ENCODE data around the gene FAM24A.
"Not testable (repeated sequence)": the region's sequence is repeated elsewhere in the genome, so short reads cannot be mapped to it uniquely, and the experiment has no call there.

Gene FAM24A

GRCh38 chr10:122910310-122910709, at the start of gene FAM24A:
TSS of gene FAM24A (plus strand) at chr10:122910610. CDS start at chr10:122911635, 1,025 bp downstream.
- in situ Hi-C loops (cut with MboI; ENCODE audit: low sequenced_read_pairs) = no loop called here

GRCh38 chr10:122861711-122862161, 48.7 kb upstream of the FAM24A start:
- in situ Hi-C loops (cut with MboI; ENCODE audit: low sequenced_read_pairs) = no loop called here

- in situ Hi-C loops (cut with MboI; ENCODE audit: low sequenced_read_pairs) = no loop called here
Measured at GRCh38 chr10:122863216-122864193, 46.9 kb upstream of the FAM24A start.

GRCh38 chr10:122864194-122864592, 46.2 kb upstream of the FAM24A start:
- in situ Hi-C loops (cut with MboI; ENCODE audit: low sequenced_read_pairs) = no loop called here

- in situ Hi-C loops (cut with MboI; ENCODE audit: low sequenced_read_pairs) = no loop called here
Measured at GRCh38 chr10:122864901-122865300, 45.5 kb upstream of the FAM24A start.

GRCh38 chr10:122866757-122867482, 43.5 kb upstream of the FAM24A start:
- in situ Hi-C loops (cut with MboI; ENCODE audit: low sequenced_read_pairs) = not testable (repeated sequence)

- in situ Hi-C loops (cut with MboI; ENCODE audit: low sequenced_read_pairs) = not testable (repeated sequence)
Measured at GRCh38 chr10:122868768-122869167, 41.6 kb upstream of the FAM24A start.

GRCh38 chr10:122871947-122872346, 38.5 kb upstream of the FAM24A start:
- in situ Hi-C loops (cut with MboI; ENCODE audit: low sequenced_read_pairs) = not testable (repeated sequence)

- in situ Hi-C loops (cut with MboI; ENCODE audit: low sequenced_read_pairs) = no loop called here
Measured at GRCh38 chr10:122875843-122876466, 34.5 kb upstream of the FAM24A start.

- in situ Hi-C loops (cut with MboI; ENCODE audit: low sequenced_read_pairs) = no loop called here
Measured at GRCh38 chr10:122876467-122876855, 33.9 kb upstream of the FAM24A start.

GRCh38 chr10:122877264-122877663, 33.1 kb upstream of the FAM24A start:
- in situ Hi-C loops (cut with MboI; ENCODE audit: low sequenced_read_pairs) = no loop called here

- in situ Hi-C loops (cut with MboI; ENCODE audit: low sequenced_read_pairs) = no loop called here
Measured at GRCh38 chr10:122878799-122879338, 31.5 kb upstream of the FAM24A start.

GRCh38 chr10:122879339-122880273, 30.8 kb upstream of the FAM24A start, which contains the start of gene FAM24B:
TSS of gene FAM24B (minus strand) at chr10:122879581. CDS start at chr10:122850515, 29,066 bp downstream.
- in situ Hi-C loops (cut with MboI; ENCODE audit: low sequenced_read_pairs) = no loop called here

- in situ Hi-C loops (cut with MboI; ENCODE audit: low sequenced_read_pairs) = no loop called here
Measured at GRCh38 chr10:122882766-122883165, 27.6 kb upstream of the FAM24A start.

GRCh38 chr10:122884166-122884565, 26.2 kb upstream of the FAM24A start:
- in situ Hi-C loops (cut with MboI; ENCODE audit: low sequenced_read_pairs) = no loop called here

- in situ Hi-C loops (cut with MboI; ENCODE audit: low sequenced_read_pairs) = no loop called here
Measured at GRCh38 chr10:122894261-122894944, 16.0 kb upstream of the FAM24A start.

- in situ Hi-C loops (cut with MboI; ENCODE audit: low sequenced_read_pairs) = not testable (repeated sequence)
Measured at GRCh38 chr10:122903861-122904260, 6.5 kb upstream of the FAM24A start.

- in situ Hi-C loops (cut with MboI; ENCODE audit: low sequenced_read_pairs) = no loop called here
Measured at GRCh38 chr10:122911889-122912484, 1.6 kb downstream of the FAM24A start.

- in situ Hi-C loops (cut with MboI; ENCODE audit: low sequenced_read_pairs) = no loop called here
Measured at GRCh38 chr10:122915700-122916099, 5.3 kb downstream of the FAM24A start.

Measured in HL-60/S4 (cell line).